Ovary (tissue), 9 donors: ENCODE data around the gene PADI4. TPM values are rescaled to one million over a fixed set of nuclear protein-coding genes. Genes with fewer than 3 reads are reported as not detected.

Experiments
- DNase-seq, 5 donors: peaks; one replicate each; pipeline ENCODE4 v3.0.0-alpha.2; 2019 to 2020
- H3K27ac ChIP-seq, 2 donors: fragments of 200-600 bp; one replicate each; pipeline versions ENCODE4 v1.5.1 to v1.8.0; 2019 to 2022
- H3K27me3 ChIP-seq: fragments of 200-600 bp; one replicate; pipeline ENCODE4 v1.8.0; 2022
- H3K36me3 ChIP-seq: fragments of 200-600 bp; sonication (generic); one replicate; pipeline ENCODE4 v1.5.1; 2019
- H3K4me1 ChIP-seq: one replicate; pipeline ENCODE4 v1.8.1; 2013; ENCODE audit warnings: mild to moderate bottlenecking, moderate library complexity; ENCODE audit not compliant: insufficient read depth
- H3K4me3 ChIP-seq: fragments of 200-600 bp; sonication (generic); one replicate; pipeline ENCODE4 v1.5.1; 2017
- H3K9me3 ChIP-seq, 2 donors: fragments of 200-600 bp in 1 of 2; sonication (generic) in 1 of 2; one replicate each; pipeline versions ENCODE4 v1.5.1 to v1.8.1; 2013 to 2019; ENCODE audit warnings: mild to moderate bottlenecking in 1 of 2, moderate library complexity in 1 of 2
- CTCF ChIP-seq, 3 donors: fragments of 450-650 bp in 2 of 3; fragments of 200-600 bp in 1 of 3; IDR thresholded peaks; one replicate each; pipeline versions ENCODE4 v1.5.1 to v1.8.0; 2016 to 2022; ENCODE audit warnings: antibody characterized with exemption in 3 of 3, mild to moderate bottlenecking in 1 of 3
- EP300 ChIP-seq: sonication (generic); formaldehyde crosslinking; IDR thresholded peaks from one replicate; pipeline ENCODE4 v1.6.1; 2017; ENCODE audit warnings: antibody characterized with exemption
- POLR2A ChIP-seq: fragments of 450-650 bp; IDR thresholded peaks from one replicate; pipeline ENCODE4 v1.6.1; 2017; ENCODE audit warnings: antibody characterized with exemption, mild to moderate bottlenecking, moderate library complexity
- WGBS, 3 donors: extraction: QIAGEN DNeasy Blood & Tissue Kit in 1 of 3; methylation state at CpG; one replicate each; pipeline versions ENCODE4 v1.1.5 to v1.1.7; 2013 to 2017; 5-methylcytosine and 5-hydroxymethylcytosine counted together
- intact Hi-C, 4 donors: fragments of 100-400 bp; cut with DNase I; formaldehyde crosslinking; loops; one replicate each; pipeline versions ENCODE4 v1.11.0 to v1.15.1; 2022 to 2023
- polyA plus RNA-seq, 2 donors: library from polyadenylated mRNA; stranded (reverse); fragments of 200-250 nt in 1 of 2; fragments of 350-450 nt in 1 of 2; fragmentation: Illumina TruSeq in 1 of 2; extraction: RNeasy Lipid Tissue Mini Kit (QIAGEN cat#74804) in 1 of 2; gene quantifications; one replicate each; pipeline ENCODE4 v1.2.3, GENCODE V29; 2013 to 2014
- total RNA-seq, 7 donors: library from RNA; depleted of rRNA in 2 of 7; stranded (reverse); fragments of >200 nt in 2 of 7; fragmentation: NEBNext Ultra II Directional in 3 of 7; extraction: Animal tissue kit (Norgen Biotek cat#: 25700) in 3 of 7; gene quantifications; one replicate each; pipeline versions ENCODE4 v1.1.0 to v1.2.4, GENCODE V29; 2016 to 2023
- donor health status: DM: no; HTN: no; CAD: no; lungs with moderate emphysema.
- donor health status: DM: no; HTN: no; CAD: no.
- donor health status: Bipolar disorder and iron deficiency.
- donor health status: DM: yes; HTN: yes; CAD: no.
- donor health status: DM: no; HTN: no; CAD: no.
- donor health status: DM: yes; HTN: yes; CAD: no.

The PADI4 gene
- total and polyA plus RNA-seq, 9 donors: 0.10 to 1.8 (median 0.25) TPM; not detected in 3

GRCh38 chr1:17276568-17276967 is 31.4 kb upstream of the PADI4 start:
- no peaks in the 10 kb centered on the region for H3K27me3 ChIP-seq
- no peaks in the 10 kb centered on the region for H3K4me1 ChIP-seq
- no peak overlapping the region for H3K4me3 ChIP-seq
- 69 to 75% (median 74%) methylated on average over 10 to 11 of the region's 11 CpGs for WGBS, 3 donors
- no peak for TF ChIP-seq CTCF (IDR thresholded peaks at IDR 0.05)
- TF ChIP-seq POLR2A: no peak
- no peak for TF ChIP-seq EP300
- H3K9me3 ChIP-seq: no peaks in the 10 kb centered on the region
- DNase-seq: no peak
- intact Hi-C loops: no loop called here
- no peaks in the 10 kb centered on the region for H3K36me3 ChIP-seq
- no peak overlapping the region for H3K27ac ChIP-seq

GRCh38 chr1:17277511-17278159 is 30.4 kb upstream of the PADI4 start:
- no peak for DNase-seq
- H3K4me1 ChIP-seq: no peaks in the 10 kb centered on the region
- intact Hi-C loops: no loop called here
- TF ChIP-seq POLR2A (no peak), EP300 (no peak), CTCF (IDR thresholded peaks at IDR 0.05) (no peak)
- H3K36me3 ChIP-seq: no peaks in the 10 kb centered on the region
- 85 to 89% (median 87%) methylated on average over 8 of the region's 8 CpGs for WGBS, 3 donors
- no peak overlapping the region for H3K4me3 ChIP-seq
- H3K9me3 ChIP-seq: no peaks in the 10 kb centered on the region
- no peak overlapping the region for H3K27ac ChIP-seq
- no peaks in the 10 kb centered on the region for H3K27me3 ChIP-seq

GRCh38 chr1:17278996-17279830 is 28.8 kb upstream of the PADI4 start:
- intact Hi-C loops: no loop called here
- Histone ChIP-seq H3K4me1 (no peaks in the 10 kb centered on the region), H3K27me3 (no peaks in the 10 kb centered on the region), H3K4me3 (no peak overlapping the region), H3K27ac (no peak overlapping the region), H3K36me3 (no peaks in the 10 kb centered on the region), H3K9me3 (no peaks in the 10 kb centered on the region)
- no peak for DNase-seq
- 87 to 92% (median 88%) methylated on average over 14 of the region's 14 CpGs for WGBS, 3 donors
- TF ChIP-seq EP300: no peak
- no peak for TF ChIP-seq CTCF (IDR thresholded peaks at IDR 0.05)
- no peak for TF ChIP-seq POLR2A

GRCh38 chr1:17280436-17280835 is 27.6 kb upstream of the PADI4 start:
- TF ChIP-seq EP300 (no peak), CTCF (IDR thresholded peaks at IDR 0.05) (no peak), POLR2A (no peak)
- Histone ChIP-seq H3K9me3 (no peaks in the 10 kb centered on the region), H3K27me3 (no peaks in the 10 kb centered on the region), H3K27ac (no peak overlapping the region), H3K36me3 (no peaks in the 10 kb centered on the region), H3K4me3 (no peak overlapping the region), H3K4me1 (no peaks in the 10 kb centered on the region)
- no peak for DNase-seq
- intact Hi-C loops: no loop called here
- WGBS, 3 donors: 90 to 93% (median 92%) methylated on average over 7 of the region's 7 CpGs
